Pancreas (tissue), 10 donors: ENCODE measurements around the gene DCC. TPM values are rescaled to one million over a fixed set of nuclear protein-coding genes. Genes with fewer than 3 reads are reported as not detected.

ENCODE experiments used
- ATAC-seq, 4 donors: fragments of 200-7000 bp; cut with Tn5 transposase; one replicate each; pipeline versions ENCODE4 v1.8.0 to v1.9.1; 2020; ENCODE audit warnings: mild to moderate bottlenecking in 4 of 4, moderate library complexity in 4 of 4
- DNase-seq, 6 donors: peaks; one replicate each; pipeline ENCODE4 v3.0.0-alpha.2; 2020
- FAIRE-seq: peaks from 2 replicates; lab custom pipeline; 2012; peaks lifted over from hg19 to GRCh38; lab: Jason Lieb, UNC
- H3K27ac ChIP-seq, 4 donors: fragments of 200-600 bp; sonication (generic); 1 replicate in 3 of 4; 2 replicates in 1 of 4; pipeline versions ENCODE4 v1.5.0 to v1.8.0; 2020
- H3K27me3 ChIP-seq, 4 donors: fragments of 200-600 bp; one replicate each; pipeline ENCODE4 v1.8.0; 2021
- H3K36me3 ChIP-seq, 3 donors: fragments of 200-600 bp; sonication (generic) in 1 of 3; one replicate each; pipeline versions ENCODE4 v1.5.0 to v1.8.0; 2020 to 2021
- H3K4me1 ChIP-seq, 3 donors: fragments of 200-600 bp; one replicate each; pipeline ENCODE4 v1.8.0; 2021
- H3K4me3 ChIP-seq, 4 donors: fragments of 200-600 bp; sonication (generic) in 2 of 4; one replicate each; pipeline versions ENCODE4 v1.5.0 to v1.8.0; 2020 to 2021
- H3K9me3 ChIP-seq, 4 donors: fragments of 200-600 bp; one replicate each; pipeline ENCODE4 v1.8.0; 2021
- WGBS, 2 donors: extraction: QIAGEN DNeasy Blood & Tissue Kit; methylation state at CpG; one replicate each; pipeline ENCODE4 v1.1.7; 2013; 5-methylcytosine and 5-hydroxymethylcytosine counted together
- intact Hi-C, 3 donors: fragments of 100-400 bp; cut with DNase I; formaldehyde crosslinking; loops; one replicate each; pipeline versions ENCODE4 v1.11.1 to v1.14.2; 2022
- polyA plus RNA-seq, 2 donors: library from polyadenylated mRNA; stranded (reverse); fragments of 200-250 nt; gene quantifications; one replicate each; pipeline ENCODE4 v1.2.3, GENCODE V29; 2013
- total RNA-seq, 6 donors: library from RNA; stranded (reverse); fragmentation: NEBNext Ultra II Directional in 4 of 6; extraction: Animal tissue kit (Norgen Biotek cat#: 25700) in 4 of 6; gene quantifications; one replicate each; pipeline versions ENCODE4 v1.2.1 to v1.2.4, GENCODE V29; 2021 to 2023
- TF ChIP-seq, protein P1 (sequence below), 4 donors: fragments of 200-600 bp; sonication (generic) in 3 of 4; IDR thresholded peaks; one replicate each; pipeline versions ENCODE4 v1.5.0 to v1.8.0; 2021; ENCODE audit warnings: antibody characterized with exemption in 4 of 4
- donor health status: healthy with polysubstance abuse.
- donor health status: DM: no; HTN: no; CAD: no; lungs with moderate emphysema.
- donor health status: DM: no; HTN: no; CAD: no.
- donor health status: control.
- donor health status: control.
- donor health status: Bipolar disorder and iron deficiency.
- donor health status: DM: yes; HTN: yes; CAD: no.
- donor health status: DM: no; HTN: no; CAD: no.
- donor health status: DM: no; HTN: no; CAD: no.
- donor health status: DM: yes; HTN: yes; CAD: no.

Gene DCC
- total and polyA plus RNA-seq, 8 donors: 0.18 to 0.44 (median 0.28) TPM; not detected in 1

- Histone ChIP-seq H3K27me3 (no peaks in the 10 kb centered on the region), H3K27ac (no peak overlapping the region), H3K4me1 (no peaks in the 10 kb centered on the region), H3K36me3 (no peaks in the 10 kb centered on the region), H3K9me3 (no peaks in the 10 kb centered on the region), H3K4me3 (no peak overlapping the region)
- DNase-seq (no peak), FAIRE-seq (no peak), ATAC-seq (no peak)
- WGBS, 2 donors: 24% methylated on average over 1 of the region's 1 CpG
- TF ChIP-seq, protein P1, sequence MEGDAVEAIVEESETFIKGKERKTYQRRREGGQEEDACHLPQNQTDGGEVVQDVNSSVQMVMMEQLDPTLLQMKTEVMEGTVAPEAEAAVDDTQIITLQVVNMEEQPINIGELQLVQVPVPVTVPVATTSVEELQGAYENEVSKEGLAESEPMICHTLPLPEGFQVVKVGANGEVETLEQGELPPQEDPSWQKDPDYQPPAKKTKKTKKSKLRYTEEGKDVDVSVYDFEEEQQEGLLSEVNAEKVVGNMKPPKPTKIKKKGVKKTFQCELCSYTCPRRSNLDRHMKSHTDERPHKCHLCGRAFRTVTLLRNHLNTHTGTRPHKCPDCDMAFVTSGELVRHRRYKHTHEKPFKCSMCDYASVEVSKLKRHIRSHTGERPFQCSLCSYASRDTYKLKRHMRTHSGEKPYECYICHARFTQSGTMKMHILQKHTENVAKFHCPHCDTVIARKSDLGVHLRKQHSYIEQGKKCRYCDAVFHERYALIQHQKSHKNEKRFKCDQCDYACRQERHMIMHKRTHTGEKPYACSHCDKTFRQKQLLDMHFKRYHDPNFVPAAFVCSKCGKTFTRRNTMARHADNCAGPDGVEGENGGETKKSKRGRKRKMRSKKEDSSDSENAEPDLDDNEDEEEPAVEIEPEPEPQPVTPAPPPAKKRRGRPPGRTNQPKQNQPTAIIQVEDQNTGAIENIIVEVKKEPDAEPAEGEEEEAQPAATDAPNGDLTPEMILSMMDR (IDR thresholded peaks at IDR 0.05): no peak
- intact Hi-C loops: no loop called here
These were observed 1042.9 kb downstream of the DCC start for GRCh38 chr18:53382870-53383269.

DNA sequence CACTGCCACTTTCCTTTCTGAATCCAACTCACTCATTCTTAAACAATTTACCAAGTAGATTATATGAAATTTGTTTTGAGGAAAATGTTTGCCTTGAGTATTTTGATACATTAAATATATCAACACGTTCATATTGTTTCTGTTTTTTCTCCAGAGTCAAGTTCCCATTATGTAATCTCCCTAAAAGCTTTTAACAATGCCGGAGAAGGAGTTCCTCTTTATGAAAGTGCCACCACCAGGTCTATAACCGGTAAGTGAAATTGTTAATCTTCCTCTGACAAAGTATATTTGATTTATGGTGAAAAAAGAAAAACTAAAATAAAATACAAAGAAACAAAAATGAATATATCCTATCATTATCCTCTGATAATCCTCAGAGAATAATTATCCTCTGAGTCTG, 1045.9 kb downstream of the DCC start:
- H3K27me3 ChIP-seq: no peaks in the 10 kb centered on the region
- TF ChIP-seq, protein P1 (IDR thresholded peaks at IDR 0.05): no peak
- no peak overlapping the region for H3K27ac ChIP-seq
- H3K4me1 ChIP-seq: no peaks in the 10 kb centered on the region
- no peak for ATAC-seq
- no peak for FAIRE-seq
- no peak for DNase-seq
- 54 to 67% methylated on average over 3 of the region's 3 CpGs for WGBS, 2 donors
- H3K9me3 ChIP-seq: no peaks in the 10 kb centered on the region
- no peak overlapping the region for H3K4me3 ChIP-seq
- intact Hi-C loops: no loop called here
- H3K36me3 ChIP-seq: no peaks in the 10 kb centered on the region

GRCh38 chr18:53387581-53387980, 1047.6 kb downstream of the DCC start:
- FAIRE-seq: no peak

GRCh38 chr18:53402670-53403069, 1062.7 kb downstream of the DCC start:
- intact Hi-C loops: no loop called here
- ATAC-seq: no peak
- WGBS, 2 donors: 52 to 53% methylated on average over 3 of the region's 3 CpGs
- Histone ChIP-seq H3K4me3 (no peak overlapping the region), H3K27ac (no peak overlapping the region), H3K4me1 (no peaks in the 10 kb centered on the region), H3K27me3 (no peaks in the 10 kb centered on the region), H3K9me3 (no peaks in the 10 kb centered on the region), H3K36me3 (no peaks in the 10 kb centered on the region)
- no peak for FAIRE-seq
- TF ChIP-seq, protein P1 (IDR thresholded peaks at IDR 0.05): no peak
- no peak for DNase-seq

More at GRCh38 chr18:53387581-53387980, 1047.6 kb downstream of the DCC start:
- no peaks in the 10 kb centered on the region for H3K4me1 ChIP-seq
- no peaks in the 10 kb centered on the region for H3K27me3 ChIP-seq
- ATAC-seq (no peak), DNase-seq (no peak)
- H3K27ac ChIP-seq: no peak overlapping the region
- no peaks in the 10 kb centered on the region for H3K36me3 ChIP-seq
- H3K9me3 ChIP-seq: no peaks in the 10 kb centered on the region
- TF ChIP-seq, protein P1 (IDR thresholded peaks at IDR 0.05): no peak
- H3K4me3 ChIP-seq: no peak overlapping the region
- WGBS, 2 donors: 54 to 56% methylated on average over 3 of the region's 3 CpGs
- intact Hi-C loops: no loop called here

- H3K27ac ChIP-seq: no peak overlapping the region
- H3K36me3 ChIP-seq: no peaks in the 10 kb centered on the region
- intact Hi-C loops: no loop called here
- no peaks in the 10 kb centered on the region for H3K27me3 ChIP-seq
- H3K4me1 ChIP-seq: no peaks in the 10 kb centered on the region
- DNase-seq (no peak), ATAC-seq (no peak), FAIRE-seq (no peak)
- 76 to 81% methylated on average over 5 of the region's 5 CpGs for WGBS, 2 donors
- H3K9me3 ChIP-seq: no peaks in the 10 kb centered on the region
- TF ChIP-seq, protein P1 (IDR thresholded peaks at IDR 0.05): no peak
- H3K4me3 ChIP-seq: no peak overlapping the region
These were observed 1068.3 kb downstream of the DCC start for GRCh38 chr18:53408271-53408670.
